GM19455 (cell line): ENCODE results near the gene COG7.
"Not testable (repeated sequence)": the region's sequence is repeated elsewhere in the genome, so short reads cannot be mapped to it uniquely, and the experiment has no call there.

Source experiments
- ATAC-seq: cut with Tn5 transposase; IDR thresholded peaks from one replicate; pipeline ENCODE4 v1.9.1; 2021; ENCODE audit not compliant: unreplicated experiment

The COG7 gene

DNA sequence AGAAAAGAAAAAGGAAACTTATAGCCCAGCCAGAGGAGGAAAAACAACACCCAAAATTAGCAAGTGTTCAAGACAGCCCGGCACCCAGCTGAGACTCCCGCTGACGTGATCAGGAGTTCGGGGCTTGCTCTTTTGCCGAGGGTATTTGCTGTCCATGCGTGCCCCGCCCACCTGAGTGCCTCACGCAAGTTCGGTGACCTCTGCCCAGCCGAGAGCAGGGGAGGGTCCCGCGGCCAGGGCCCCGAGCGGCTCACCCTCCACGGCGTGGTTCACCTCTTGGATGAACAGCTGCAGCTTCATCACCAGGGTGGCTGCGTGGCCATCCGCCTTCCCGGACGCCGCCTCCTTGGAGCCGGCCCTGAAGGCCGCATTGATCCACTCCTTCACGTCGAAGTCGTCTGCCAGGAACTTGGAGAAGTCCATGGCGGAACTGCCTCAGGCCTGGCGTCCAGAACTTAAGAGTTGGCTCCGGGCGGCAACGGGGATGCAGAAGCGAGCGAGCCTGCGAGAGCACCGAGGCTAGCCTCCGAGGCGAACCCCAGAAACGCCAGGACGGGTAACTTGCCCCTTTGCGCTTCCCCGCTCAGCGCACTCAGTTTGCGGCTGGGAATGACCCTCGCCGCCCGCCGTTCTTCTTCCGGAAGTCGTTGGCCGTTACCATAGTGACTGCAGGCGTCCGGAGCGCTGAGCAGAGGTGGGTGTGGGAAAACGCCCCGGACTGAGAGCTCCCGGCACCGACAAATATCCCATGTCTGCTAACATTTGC, at the start of gene COG7:
Gene COG7, minus strand, starts transcription at position 618 of the 766 bp plus-strand sequence. Its CDS starts 195 bp downstream, at position 423.
- peak; percentile 80 for ATAC-seq

DNA sequence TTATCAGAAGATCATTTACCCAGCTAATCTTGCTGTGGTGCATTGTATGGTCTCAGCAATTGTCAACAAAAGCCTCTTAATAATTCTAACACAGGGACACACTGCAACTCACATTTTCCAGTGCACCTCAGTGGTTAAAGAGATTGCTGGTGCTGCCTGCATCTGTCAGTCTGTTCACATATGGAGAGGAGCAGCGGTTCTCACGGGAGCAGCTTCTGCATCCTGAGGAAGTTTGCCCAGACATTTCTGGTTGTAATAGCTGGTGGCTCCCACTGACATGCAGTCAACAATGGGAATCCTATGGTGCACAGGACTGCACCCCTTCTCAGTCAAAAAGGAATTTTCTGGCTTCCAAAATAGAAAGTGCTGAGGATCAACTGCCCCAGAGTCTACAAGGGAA, 49.5 kb upstream of the COG7 start:
- ATAC-seq = no peak

- ATAC-seq = no peak
Measured at GRCh38 chr16:23501291-23501690, 48.3 kb upstream of the COG7 start.

DNA sequence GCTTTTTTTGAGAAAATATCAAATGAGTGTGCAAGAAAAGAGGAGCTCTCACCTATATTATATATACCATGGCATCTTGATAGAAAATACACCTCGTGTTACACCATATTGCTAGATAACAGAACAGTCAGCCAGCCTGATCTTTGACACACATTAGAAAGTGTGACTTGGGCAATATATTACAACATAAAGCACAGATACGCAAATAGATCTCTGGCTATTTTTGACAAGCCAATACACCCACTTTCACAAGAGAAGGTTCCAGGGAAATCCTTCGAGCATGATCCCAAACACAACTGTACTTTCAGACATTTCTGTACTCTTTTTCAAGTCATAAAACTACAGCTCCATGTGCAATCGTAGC, 47.9 kb upstream of the COG7 start:
- no peak for ATAC-seq

- ATAC-seq = no peak
Measured at GRCh38 chr16:23500212-23500861, 47.3 kb upstream of the COG7 start.

DNA sequence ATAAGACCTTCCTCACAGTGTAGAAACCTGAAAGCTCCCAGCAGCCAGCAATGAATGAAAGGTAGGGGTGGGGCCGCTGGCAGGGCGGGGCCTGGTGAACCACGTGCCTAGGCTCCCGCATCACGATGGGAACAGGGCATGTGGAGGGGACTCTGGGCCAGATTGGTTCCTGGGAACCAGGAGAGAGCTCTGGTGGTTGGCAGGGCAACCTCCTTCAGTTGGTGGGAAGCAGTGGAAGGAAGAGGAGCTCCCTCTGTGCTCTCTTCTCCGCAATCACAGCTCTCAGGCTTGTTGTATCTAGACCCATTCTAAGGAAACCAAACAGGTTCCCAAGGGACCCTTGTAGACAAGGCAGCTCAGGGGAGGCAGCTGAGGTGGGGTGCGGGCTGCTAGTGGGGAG, 46.8 kb upstream of the COG7 start:
- ATAC-seq = no peak

DNA sequence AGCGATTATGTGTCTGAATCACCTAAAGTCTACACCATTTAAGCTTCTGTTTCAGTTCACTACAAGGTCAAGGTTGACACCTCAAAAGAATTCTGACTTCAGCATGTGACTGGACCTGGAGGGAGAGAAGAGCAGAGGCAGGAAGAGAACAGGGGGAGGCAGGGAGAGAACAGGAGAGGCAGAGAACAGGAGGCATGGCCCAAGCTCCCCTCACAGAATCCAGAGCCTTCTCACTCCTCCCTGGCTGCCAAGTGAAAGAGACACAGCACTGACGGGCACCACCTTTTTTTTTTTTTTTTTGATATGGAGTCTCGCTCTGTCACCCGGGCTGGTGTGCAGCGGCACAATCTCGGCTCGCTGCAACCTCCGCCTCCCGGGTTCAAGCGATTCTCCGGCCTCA, 45.9 kb upstream of the COG7 start:
- no peak for ATAC-seq

- ATAC-seq = no peak
Measured at GRCh38 chr16:23497543-23497868, 44.5 kb upstream of the COG7 start.

DNA sequence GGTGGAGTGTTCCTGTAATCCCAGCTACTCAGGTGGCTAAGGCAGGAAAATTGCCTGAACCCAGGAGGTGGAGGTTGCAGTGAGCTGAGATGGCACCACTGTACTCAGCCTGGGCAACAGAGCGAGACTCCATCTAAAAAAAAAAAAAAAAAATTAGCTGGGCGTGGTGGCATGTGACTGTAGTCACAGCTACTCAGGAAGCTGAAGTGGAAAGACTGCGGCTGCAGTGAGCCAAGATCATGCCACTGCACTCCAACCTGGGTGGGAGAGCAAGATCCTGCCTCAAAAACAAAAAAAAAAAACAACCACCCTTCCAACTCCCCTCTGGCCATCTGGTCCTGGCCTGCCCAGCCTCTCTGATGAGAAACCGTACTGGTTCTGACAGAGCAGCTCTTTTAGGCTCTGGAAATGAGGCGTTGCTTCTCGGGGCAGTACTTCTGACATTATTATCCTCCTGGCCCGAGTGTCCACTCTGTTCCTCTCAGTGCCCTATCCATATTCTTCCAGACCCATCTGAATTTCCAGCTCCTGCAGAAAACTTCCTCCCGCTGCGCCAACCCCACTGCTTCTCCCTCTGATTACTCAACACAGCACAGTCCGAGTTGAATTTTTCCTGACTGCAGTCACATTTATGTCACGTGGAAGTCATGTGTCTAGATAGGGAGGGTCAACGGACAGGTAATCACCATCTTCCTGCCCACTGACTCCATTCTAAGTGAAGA, 44.0 kb upstream of the COG7 start:
- no peak for ATAC-seq

DNA sequence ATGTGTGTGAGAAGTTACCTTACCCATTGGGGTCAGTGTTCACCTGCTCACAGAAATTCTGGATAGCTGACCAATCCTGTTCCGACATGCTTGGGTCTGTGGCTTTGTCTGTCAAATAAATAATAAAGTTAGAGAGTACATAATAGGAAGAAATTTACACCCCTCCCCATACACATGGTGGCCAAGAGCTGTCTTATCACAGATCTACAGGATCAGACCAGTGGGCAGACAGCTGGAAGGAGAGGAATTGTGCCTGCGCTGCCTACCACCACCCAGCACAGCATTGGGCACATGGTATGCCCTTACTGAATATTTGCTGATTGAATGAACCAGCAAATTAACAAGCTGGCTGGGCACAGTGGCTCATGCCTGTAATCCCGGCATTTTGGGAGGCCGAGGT, 42.7 kb upstream of the COG7 start:
- no peak for ATAC-seq

- ATAC-seq = no peak
Measured at GRCh38 chr16:23494188-23494587, 41.2 kb upstream of the COG7 start.

DNA sequence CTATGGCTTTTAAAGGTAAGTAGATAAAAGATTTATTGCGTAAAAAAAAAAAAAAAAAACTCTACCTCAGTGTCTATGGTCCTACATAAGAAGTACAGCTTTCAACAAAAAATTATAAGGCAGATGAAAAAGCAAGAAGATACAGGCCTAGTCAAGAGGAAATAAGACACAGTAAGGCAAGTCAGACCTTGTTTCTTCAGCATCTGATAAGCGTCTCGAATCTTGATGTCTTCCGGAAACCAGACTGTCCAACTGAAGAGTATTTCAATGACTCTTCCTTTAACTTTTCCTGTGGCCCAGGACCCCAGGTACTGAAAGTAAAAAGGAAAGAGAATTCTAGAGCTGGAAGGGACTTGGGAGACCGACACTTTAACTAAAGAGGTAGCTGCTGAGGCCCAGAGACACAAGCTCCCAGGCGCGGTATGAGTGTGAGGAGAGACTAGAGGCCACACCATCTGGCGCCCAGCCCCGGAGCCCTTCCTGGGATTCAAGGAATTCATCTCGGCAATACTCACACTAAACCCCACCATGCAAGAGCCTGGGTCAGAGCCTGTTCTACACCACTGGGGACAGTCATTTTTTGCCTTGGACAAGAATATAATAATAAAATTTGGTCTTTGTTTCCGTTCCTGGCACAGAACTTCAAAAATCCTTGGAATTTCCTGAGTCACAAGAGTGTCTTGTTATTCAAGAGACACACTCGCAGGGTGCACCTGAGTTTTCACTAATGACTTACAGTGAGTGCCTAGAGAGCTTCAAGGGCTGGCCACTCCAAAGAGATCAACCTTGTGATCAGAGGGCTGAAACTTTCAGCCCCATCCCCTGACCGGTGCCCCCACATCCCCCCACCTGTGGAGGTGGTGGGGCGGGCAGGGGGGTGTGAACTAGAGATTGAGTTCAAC, 38.8 kb upstream of the COG7 start:
- no peak for ATAC-seq

GRCh38 chr16:23486480-23486879, 33.5 kb upstream of the COG7 start:
- ATAC-seq = no peak

DNA sequence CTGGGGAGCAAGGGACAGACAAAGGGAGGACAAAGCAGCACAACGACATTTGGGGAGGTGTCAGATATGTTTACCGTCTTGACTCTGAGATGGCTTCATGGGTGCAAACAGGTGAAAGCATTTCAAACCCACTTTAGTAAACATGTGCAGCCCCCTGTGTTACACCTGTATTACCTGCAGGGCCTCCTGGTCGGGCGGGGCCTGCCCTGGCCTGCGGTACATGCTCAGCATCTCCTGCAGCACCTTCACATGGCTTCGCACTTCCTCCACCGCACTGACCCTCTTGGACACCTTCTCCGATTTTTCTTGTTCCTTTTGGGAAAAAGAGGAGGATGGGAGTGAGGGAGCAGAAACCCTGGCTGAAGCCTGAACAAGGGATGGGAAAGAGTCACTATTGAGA, 32.9 kb upstream of the COG7 start:
- ATAC-seq = no peak

DNA sequence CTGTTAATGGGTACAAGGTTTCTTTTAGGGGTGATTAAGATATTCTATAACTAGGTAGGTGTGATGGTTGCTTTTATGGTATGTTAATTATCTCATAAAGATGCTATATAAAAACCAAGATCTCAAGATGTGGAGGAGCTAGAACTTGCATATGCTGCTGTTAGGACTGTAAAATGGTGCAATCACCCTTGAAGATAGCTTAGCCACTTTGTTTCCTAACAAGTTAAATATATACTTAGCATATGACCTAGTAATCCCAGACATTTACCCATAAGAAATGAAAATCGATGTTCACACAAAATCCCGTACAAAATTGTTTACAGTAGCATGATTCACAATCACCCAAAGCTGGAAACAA, 32.2 kb upstream of the COG7 start:
- no peak for ATAC-seq

DNA sequence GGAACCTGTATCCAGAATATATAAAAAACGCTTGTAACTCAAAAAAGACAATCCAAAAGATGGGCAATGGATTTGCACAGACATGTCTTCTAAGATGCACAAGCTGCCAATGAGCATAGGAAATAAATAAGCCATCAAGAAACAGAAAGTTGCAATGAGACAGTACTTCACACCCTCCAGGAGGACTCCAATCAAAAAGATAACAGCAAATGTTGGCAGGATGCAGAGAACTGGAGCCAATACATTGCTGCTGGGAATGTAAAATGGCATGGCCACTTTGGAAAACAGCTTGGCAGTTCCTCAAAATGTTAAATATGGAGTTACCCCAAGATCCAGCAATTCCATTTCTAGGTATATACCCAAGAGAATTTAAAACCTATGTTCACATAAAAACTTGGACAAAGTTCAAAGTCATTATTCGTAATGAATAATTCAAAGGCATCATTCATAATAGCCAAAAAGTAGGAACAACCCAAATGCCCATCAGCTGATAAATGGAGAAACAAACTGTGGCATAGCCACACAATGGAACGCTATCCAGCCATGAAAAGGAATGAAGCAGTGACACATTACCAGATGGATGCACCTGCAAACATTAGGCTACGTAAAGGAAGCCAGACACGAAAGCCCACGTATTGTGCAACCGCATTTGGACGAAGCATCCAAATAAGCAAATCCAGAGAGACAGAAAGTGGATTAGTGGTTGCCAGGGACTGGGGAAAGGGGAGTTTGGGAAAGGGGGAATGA, 31.7 kb upstream of the COG7 start:
- ATAC-seq = no peak

DNA sequence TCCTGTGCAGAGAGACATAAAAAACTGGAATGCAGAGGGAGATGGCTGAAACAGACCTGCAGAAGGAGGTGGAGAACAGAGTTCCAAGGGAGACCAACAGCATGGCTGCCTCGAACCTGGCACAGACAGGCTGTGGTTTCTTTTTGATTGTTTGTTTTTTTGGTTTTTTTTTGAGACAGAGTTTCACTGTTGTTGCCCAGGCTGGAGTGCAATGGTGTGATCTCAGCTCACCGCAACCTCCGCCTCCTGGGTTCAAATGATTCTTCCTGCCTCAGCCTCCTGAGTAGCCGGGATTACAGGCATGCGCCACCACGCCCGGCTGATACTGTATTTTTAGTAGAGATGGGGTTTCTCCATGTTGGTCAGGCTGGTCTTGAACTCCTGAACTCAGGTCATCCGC, 30.5 kb upstream of the COG7 start:
- ATAC-seq = not testable (repeated sequence)

- no peak for ATAC-seq
Measured at GRCh38 chr16:23482778-23483177, 29.8 kb upstream of the COG7 start.

DNA sequence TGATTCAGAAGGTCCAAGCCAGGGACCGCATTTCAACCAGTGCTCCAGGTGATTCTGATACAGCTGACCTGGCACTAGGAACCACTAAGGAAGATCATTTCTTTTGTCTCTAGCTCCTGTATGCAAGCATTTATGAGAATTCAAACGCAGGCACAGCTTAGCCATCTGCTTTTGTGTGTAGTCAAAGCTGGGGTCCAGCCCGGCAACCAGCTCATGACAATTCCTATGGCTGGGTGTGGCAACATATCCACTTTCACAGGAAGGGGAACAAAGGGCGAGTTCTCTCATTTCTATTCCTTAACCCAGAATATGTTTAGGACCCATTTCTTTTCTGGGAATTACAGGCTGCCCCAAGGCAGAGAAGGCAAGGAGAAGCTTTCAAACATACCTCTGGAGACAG, 27.3 kb upstream of the COG7 start:
- ATAC-seq = no peak

GRCh38 chr16:23479138-23479537, 26.1 kb upstream of the COG7 start:
- ATAC-seq = no peak

- ATAC-seq = no peak
Measured at GRCh38 chr16:23478566-23478965, 25.6 kb upstream of the COG7 start.
